Measurements from ENCODE around the gene KCTD18. TPM values are rescaled to one million over a fixed set of nuclear protein-coding genes. Genes with fewer than 3 reads are reported as not detected.

Gene KCTD18
- total RNA-seq, 1 donor from 2014 or later: 11.7 TPM

GRCh38 chr2:200486529-200486928, 23.3 kb downstream of the KCTD18 start:
- DNase-seq (ENCODE audit: low spot score): no peak

GRCh38 chr2:200484934-200485333, 24.9 kb downstream of the KCTD18 start:
- no peak for DNase-seq (ENCODE audit: low spot score)

- DNase-seq (ENCODE audit: low spot score): no peak
Observed at GRCh38 chr2:200483729-200484198, 26.1 kb downstream of the KCTD18 start.

- DNase-seq (ENCODE audit: low spot score): no peak
Observed at GRCh38 chr2:200482194-200482593, 27.7 kb downstream of the KCTD18 start.

- DNase-seq (ENCODE audit: low spot score): no peak
Observed at GRCh38 chr2:200479692-200480265, 30.1 kb downstream of the KCTD18 start.

GRCh38 chr2:200477667-200478131, 32.2 kb downstream of the KCTD18 start:
- DNase-seq (ENCODE audit: low spot score): no peak

- no peak for DNase-seq (ENCODE audit: low spot score)
Observed at GRCh38 chr2:200476836-200477235, 33.0 kb downstream of the KCTD18 start.

GRCh38 chr2:200475795-200476194, 34.1 kb downstream of the KCTD18 start:
- no peak for DNase-seq (ENCODE audit: low spot score)

GRCh38 chr2:200472853-200473464, 36.9 kb downstream of the KCTD18 start:
- no peak for DNase-seq (ENCODE audit: low spot score)

GRCh38 chr2:200471928-200472645, 37.8 kb downstream of the KCTD18 start:
- no peak for DNase-seq (ENCODE audit: low spot score)

GRCh38 chr2:200471324-200471848, 38.5 kb downstream of the KCTD18 start:
- DNase-seq (ENCODE audit: low spot score): no peak

- no peak for DNase-seq (ENCODE audit: low spot score)
Observed at GRCh38 chr2:200470230-200470629, 39.6 kb downstream of the KCTD18 start.

- no peak for DNase-seq (ENCODE audit: low spot score)
Observed at GRCh38 chr2:200469708-200470211, 40.1 kb downstream of the KCTD18 start.

- DNase-seq (ENCODE audit: low spot score): no peak
Observed at GRCh38 chr2:200467806-200468681, 41.8 kb downstream of the KCTD18 start.

GRCh38 chr2:200466425-200467418, 43.1 kb downstream of the KCTD18 start:
- DNase-seq (ENCODE audit: low spot score): no peak

GRCh38 chr2:200463452-200463851, 46.4 kb downstream of the KCTD18 start:
- DNase-seq (ENCODE audit: low spot score): no peak

GRCh38 chr2:200461846-200462710, 47.8 kb downstream of the KCTD18 start:
- DNase-seq (ENCODE audit: low spot score): no peak

GRCh38 chr2:200459101-200459500, 50.8 kb downstream of the KCTD18 start:
- DNase-seq (ENCODE audit: low spot score): no peak

GRCh38 chr2:200456567-200456966, 53.3 kb downstream of the KCTD18 start:
- DNase-seq (ENCODE audit: low spot score): no peak
